Cardiac fibroblast (primary cell): ENCODE data around the gene KCNK5.

ENCODE experiments used
- DNase-seq, 2 donors: peaks; one replicate each; pipeline versions ENCODE4 v3.0.0 to v3.0.0-alpha.2; 2010; ENCODE audit warnings: low read depth in 2 of 2
- H3K4me3 ChIP-seq, 2 donors: replicated peaks in 1 of 2; 1 replicate in 1 of 2; 2 replicates in 1 of 2; pipeline ENCODE4 v1.5.1; 2011; ENCODE audit warnings: low read depth in 2 of 2, low read length in 2 of 2, mild to moderate bottlenecking in 2 of 2, moderate library complexity in 1 of 2
- CTCF ChIP-seq: IDR thresholded peaks from one replicate; pipeline ENCODE4 v1.5.1; 2011; ENCODE audit warnings: low read depth, mild to moderate bottlenecking, low read length, inconsistent platforms

KCNK5 gene

GRCh38 chr6:39243809-39244208 is 14.5 kb upstream of the KCNK5 start:
- DNase-seq, result no peak
- TF ChIP-seq CTCF, result no peak
- no peak overlapping the region for H3K4me3 ChIP-seq

GRCh38 chr6:39240155-39240757 is 11.0 kb upstream of the KCNK5 start:
- no peak for DNase-seq
- no peak overlapping the region for H3K4me3 ChIP-seq
- no peak for TF ChIP-seq CTCF

- DNase-seq, result no peak
- H3K4me3 ChIP-seq, result no peak overlapping the region
- no peak for TF ChIP-seq CTCF
These were observed 10.4 kb upstream of the KCNK5 start for GRCh38 chr6:39239527-39240154.

GRCh38 chr6:39236742-39237141 is 7.5 kb upstream of the KCNK5 start:
- no peak overlapping the region for H3K4me3 ChIP-seq
- no peak for TF ChIP-seq CTCF
- no peak for DNase-seq

- no peak overlapping the region for H3K4me3 ChIP-seq
- no peak for TF ChIP-seq CTCF
- DNase-seq, result no peak
These were observed 4.1 kb upstream of the KCNK5 start for GRCh38 chr6:39233333-39233732.

GRCh38 chr6:39231521-39232243 is 2.4 kb upstream of the KCNK5 start:
- no peak overlapping the region for H3K4me3 ChIP-seq
- no peak for DNase-seq
- TF ChIP-seq CTCF, result no peak
